ENCODE results near the gene XRCC6.
"Not testable (repeated sequence)": the region's sequence is repeated elsewhere in the genome, so short reads cannot be mapped to it uniquely, and the experiment has no call there.

Gene XRCC6

DNA sequence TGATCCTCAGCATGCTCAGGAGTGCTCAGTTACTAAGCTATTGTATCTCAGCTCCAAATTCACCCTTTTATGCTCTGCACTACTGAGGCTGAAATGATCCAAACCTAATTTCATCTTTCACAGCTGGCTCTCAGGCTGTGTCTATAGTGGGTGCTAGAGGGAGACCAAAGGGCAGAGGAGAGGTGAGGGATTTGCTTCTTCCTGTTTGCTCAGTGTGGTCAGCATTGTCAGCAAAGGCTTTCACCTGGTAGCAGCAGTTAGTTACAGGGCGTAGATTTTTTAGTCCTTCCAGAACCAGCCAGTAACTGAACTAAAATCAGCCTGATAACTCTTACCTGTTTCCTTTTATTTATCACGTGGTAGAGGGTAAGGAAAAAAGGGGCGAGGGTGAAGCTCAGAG lies 33.2 kb downstream of the XRCC6 start:
- DNase-seq = no peak

DNA sequence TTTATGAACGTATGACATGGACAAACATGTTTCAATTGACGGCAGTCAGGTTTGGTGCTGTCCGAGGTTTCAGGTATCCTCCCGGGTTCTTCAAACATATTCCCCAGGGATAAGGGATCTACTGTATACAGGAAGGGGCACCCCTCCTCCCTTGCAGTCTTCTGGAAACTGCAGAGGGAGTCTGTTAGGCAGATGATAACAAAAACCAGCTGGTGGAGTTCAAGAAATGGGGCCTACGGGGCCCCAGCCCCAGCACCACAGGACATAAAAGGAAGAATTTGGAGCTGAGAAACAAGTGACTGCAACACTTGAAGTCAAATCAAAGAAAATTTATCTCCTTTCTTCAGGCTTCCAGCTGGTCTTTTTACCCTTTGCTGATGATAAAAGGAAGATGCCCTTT lies 35.5 kb downstream of the XRCC6 start:
- no peak for DNase-seq

DNA sequence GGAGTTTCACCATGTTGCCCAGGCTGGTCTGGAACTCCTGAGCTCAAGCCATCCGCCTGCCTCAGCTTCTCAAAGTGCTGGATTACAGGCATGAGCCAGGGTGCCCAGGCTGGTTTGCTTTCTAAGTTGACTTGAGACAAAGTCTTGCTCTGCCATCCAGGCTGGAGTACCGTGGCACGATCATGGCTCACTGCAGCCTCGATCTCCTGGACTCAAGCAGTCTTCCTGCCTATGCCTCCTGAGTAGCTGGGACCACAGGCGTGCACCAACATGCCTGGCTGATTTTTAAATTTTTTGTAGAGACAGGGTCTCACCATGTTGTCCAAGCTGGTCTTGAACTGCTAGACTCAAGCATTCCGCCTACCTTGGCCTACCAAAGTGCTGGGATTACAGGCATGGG lies 36.6 kb downstream of the XRCC6 start:
- no peak for DNase-seq

DNA sequence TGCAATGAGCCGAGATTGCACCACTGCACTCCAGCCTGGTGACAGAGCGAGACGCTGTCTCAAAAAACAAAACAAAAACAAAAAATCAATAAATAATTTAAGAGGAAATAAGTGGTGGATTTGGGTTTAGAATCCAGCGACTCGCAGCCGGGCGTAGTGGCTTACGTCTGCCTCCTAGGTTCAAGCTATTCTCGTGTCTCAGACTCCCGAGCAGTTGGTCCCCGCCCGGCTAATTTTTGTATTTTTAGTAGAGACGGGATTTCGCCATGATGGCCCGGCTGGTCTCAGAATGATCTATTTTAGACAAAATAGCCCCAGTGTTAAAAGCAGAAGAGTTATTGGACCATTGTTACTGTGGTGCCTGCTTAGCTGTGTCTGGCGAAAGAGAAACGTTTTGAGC lies 37.8 kb downstream of the XRCC6 start:
- no peak for DNase-seq

DNA sequence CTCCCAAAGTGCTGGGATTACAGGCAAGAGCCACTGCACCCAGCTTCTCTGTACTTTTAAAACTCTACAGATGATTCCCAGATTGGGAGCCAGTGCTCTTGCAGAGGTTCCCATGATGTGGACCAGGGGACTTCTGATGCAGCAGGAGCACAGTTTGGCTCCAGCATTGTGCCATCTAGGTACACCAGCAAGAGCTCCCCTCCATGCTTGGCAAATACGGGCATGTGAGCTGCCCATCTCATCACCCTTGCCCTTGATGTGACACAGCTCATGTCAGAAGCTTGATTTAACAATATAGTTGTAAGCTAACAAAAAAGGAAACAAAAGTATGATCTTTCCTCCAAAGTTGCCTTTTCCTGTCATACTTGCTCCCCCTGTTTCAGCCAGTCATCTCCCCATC lies 38.8 kb downstream of the XRCC6 start:
- no peak for DNase-seq

DNA sequence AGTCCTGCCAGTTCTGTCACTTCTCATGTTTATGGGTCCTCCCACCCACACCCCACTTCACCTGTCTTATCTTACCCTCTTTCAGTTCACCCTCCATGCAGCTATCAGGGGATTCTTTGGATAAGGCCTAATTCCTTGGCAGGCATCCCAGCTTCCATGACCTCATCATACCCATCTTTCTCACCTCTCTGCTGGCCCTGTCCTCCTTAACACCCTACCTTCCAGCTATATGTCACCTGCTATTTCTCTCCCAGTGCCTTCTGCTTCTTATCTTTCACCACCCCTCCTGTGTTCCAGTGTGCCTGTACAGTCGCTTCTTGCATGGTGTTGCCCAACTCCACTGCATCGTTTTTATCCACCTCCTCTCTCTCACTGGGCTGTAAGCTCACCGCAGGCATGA lies 39.3 kb downstream of the XRCC6 start:
- no peak for DNase-seq

DNA sequence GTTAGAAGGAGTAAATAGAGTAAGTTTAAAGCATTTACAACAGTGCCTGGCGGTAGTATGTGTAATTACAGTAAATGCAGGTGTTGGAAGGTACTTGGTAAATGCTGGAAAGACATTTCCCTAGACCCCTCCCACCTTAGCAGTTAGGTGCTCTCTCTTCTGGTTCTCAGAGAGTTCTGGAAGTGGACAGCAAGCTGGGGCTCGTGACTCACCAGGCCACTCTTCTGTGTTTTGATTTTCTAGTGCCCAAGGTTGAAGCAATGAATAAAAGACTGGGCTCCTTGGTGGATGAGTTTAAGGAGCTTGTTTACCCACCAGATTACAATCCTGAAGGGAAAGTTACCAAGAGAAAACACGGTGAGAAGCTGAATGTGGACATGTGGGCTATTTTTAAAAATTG lies 40.0 kb downstream of the XRCC6 start:
- no peak for DNase-seq

DNA sequence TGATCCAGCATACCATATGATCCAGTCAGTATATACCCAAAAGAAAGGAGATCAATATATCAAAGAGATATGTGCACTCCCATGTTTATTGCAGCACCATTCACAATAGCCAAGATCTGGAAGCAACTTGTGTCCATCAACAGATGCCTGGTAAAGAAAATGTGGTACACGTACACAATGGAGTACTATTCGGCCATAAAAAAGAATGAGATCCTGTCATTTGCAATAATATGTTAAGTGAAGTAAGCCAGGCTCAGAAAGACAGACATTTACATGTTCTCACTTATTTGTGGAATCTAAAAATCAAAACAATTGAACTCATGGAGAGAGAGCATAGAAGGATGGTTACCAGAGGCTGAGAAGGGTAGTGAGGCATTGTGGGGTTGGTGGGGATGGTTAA lies 40.6 kb downstream of the XRCC6 start:
- DNase-seq = no peak

DNA sequence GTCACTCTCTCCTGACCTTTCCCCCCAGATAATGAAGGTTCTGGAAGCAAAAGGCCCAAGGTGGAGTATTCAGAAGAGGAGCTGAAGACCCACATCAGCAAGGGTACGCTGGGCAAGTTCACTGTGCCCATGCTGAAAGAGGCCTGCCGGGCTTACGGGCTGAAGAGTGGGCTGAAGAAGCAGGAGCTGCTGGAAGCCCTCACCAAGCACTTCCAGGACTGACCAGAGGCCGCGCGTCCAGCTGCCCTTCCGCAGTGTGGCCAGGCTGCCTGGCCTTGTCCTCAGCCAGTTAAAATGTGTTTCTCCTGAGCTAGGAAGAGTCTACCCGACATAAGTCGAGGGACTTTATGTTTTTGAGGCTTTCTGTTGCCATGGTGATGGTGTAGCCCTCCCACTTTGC lies 42.5 kb downstream of the XRCC6 start:
- DNase-seq = not testable (repeated sequence)

DNA sequence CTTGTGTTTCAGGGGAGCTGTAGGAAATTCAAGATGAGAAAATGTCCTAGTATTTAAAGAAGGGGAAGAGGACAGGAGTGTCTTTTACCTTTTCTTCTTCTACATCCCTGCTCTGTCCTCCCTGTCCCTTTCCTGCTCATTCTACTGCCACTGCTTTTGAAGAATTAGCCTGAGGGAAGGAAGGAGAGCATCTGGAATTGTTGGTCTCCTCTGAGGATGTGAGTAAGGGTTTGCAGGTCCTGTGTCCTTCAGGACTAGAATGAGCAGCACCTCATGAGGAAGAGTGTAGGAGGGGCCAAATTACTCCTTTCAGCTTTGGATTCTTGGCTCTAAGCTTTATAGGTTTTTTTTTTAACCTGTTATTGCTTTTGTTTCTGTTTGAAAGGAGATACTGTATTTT lies 43.4 kb downstream of the XRCC6 start:
- DNase-seq = no peak

DNA sequence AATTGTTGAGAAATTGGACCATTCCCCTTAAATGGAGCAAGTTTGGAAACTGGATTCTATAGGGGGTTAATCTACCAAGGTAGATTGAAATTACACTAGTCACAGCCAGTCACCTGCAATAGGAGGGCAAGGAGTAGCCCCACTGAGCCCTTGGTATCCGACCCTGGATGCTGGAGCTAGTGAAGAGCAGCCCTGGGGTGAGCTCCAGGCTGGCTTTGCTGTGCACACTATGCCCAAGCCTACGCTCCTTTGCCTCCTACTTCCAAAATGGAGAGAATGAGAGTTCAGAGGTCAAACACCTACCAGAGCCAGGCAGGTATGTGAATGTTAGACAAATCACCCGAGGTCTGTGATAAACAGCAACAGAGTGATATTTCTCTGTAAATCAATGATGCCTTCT lies 43.9 kb downstream of the XRCC6 start:
- no peak for DNase-seq

DNA sequence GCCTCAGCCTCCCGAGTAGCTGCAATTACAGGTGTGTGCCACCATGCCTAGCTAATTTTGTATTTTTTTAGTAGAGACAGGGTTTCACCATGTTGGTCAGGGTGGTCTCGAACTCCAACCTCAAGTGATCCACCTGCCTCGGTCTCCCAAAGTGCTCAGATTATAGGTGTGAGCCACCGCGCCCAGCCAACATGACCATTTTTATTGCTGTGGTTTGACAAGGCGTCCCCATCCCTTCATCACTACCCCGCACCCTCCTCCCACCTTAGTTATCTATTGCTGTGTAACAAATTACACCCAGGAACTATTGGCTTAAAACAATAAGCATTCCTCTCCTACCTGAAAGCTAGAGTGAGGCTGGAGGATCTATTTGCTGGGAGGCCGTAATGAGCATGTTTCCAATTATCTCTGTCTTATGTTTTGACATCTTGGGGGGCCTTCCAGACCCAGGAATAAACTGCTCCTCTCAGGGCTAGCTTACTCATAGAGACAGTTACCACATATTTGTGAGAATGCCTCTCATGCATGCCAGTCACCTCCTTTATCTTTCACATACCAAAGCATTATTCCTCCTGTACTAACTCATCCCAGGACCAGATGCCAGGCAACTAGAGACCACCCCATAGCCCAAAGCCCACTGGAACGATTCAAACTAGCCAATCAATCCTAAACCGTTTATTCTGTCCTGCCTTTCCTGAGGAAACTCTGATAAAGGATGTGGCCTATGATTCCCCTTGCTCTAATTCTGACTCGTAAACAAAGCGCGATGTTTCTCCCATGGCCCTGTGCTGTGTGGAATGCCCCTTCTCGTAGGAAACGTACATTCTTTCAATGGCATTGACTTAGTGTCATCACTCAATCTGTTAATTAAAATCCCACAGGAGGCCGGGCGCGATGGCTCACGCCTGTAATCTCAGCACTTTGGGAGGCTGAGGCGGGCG lies 48.1 kb downstream of the XRCC6 start:
- no peak for DNase-seq

DNA sequence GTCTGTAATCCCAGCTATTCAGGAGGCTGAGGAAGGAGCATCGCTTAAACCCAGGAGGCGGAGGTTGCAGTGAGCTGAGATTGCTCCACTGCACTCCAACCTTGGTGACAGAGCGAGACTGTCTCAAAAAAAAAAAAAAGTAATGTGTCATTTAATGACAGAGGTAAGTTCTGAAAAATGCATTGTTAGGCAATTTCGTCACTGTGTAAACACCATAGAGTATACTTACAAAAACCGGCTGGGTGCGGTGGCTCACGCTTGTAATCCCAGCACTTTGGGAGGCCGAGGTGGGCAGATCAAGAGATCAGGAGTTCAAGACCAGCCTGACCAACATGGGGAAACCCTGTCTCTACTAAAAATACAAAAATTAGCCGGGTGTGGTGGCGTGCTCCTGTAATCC lies 51.0 kb downstream of the XRCC6 start:
- DNase-seq = not testable (repeated sequence)

DNA sequence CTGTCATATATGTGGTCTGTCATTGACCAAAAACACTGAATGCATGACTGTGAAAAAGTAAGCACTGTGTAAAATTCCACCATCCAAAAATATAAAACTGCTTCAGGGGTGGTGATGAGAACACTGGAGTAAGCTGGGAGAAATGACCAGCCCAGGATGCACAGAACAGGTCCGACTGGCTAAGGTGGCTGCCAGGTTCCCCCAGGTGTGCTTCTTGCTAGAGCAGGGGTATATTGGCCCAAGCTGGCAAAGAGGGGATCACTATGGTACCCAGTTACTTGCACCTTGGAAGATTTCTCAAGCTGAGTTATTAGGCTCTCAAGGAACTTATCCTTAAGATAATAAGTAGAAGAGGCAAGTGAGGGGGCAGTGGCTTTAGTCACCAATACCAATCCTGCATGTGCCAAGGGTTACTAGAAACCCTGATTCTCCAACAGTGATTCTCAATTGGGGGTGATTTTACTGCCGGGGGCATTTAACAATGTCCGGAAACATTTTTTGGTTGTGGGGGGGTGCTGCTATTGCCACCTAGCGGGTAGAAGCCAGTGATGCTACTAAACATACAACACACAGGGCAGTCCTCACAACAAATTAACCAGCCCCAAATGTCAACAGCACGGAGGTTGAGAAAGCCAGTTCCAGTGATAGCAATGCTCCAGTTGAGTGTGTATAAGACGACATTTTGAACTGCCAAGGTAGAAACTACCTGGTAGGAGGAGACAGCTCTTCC lies 51.9 kb downstream of the XRCC6 start:
- DNase-seq = no peak

DNA sequence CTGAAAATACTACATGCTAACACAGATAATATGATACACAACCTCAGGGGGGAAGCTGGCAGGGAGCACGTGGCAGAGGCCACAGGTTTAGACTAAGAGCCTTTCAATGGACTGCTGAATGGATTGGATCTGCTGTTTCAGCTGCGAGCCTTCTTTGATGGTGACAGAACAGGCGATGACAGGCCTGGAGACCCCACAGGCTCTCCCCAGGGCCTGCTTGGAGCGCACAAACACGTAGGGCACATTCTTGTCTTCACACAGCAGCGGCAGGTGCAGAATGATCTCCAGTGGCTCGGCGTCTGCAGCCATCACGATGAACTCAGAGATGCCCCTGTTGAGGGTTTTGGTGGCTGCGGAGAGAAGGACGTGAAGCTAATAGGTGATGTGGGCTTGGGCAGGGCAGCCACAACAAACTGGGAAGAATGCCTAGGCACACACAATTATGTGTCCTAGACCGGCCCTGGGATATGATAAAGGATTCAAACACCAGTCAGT lies 53.8 kb downstream of the XRCC6 start:
- no peak for DNase-seq

DNA sequence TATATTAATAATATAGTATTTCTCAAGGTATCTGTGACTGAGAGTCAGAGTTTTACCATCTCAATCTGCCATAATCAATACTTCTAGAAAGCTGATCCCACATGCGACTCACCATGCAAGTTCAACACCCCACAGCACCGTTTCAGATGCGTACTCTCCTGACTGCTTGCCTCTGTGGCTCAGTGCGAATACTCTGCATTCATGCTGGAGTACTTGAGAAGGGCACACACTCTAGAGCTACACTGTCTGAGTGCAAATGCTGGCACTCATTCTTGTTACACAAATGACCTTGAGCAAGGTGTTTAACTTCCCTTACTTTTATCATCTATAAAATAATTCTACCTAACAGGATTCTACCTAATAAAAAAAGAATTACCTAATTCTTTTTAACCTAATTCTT lies 55.0 kb downstream of the XRCC6 start:
- no peak for DNase-seq

DNA sequence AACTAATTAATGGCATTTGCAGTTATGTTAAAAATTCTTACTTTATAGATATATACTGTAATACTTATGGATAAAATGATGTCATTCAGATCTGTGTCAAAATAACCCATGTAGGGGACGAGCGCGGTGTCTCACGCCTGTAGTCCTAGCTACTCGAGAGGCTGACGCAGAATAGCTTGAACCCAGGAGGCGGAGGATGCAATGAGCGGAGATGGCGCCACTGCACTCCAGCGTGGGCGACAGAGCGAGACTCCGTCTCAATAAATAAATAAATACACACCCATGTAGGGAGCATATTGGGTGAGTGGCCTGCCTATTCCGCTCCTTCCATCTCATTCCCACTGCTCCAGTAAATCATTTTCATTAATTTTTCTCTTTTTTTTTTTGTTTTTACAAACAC lies 60.5 kb downstream of the XRCC6 start:
- no peak for DNase-seq

DNA sequence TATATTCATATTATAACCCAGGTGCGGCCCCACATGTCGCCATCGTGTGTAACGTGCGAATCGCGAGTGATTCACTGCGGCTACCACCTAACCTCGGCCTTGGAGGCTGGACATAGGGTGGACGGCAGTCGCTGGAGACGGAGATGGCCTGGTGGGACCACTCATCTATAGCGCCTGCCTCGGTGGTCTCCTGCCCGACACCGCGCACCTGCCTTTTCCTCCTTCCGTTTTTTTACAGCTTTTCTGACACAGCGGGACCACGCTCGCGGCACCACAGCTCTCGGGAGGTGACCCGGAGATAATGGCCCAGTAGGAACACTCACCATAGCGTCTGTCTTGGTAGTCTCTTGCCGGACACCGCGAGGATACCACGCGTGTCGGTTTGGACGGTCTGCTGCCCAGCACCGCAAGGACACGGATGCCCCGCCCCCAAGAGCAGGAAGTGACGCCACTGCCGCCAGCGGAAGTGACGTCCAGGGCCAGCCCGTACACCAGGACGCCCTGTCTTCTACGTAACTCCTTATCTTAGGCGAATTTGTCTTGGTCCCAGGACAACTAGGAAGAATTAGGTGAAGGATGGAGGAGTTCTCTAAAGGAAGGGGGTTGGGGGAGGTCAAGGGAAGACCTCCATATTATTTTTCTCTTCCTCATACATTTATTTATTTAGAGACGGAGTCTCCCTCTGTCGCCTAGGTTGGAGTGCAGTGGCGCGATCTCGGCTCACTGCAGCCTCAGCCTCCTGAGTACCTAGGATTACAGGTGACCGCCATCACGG lies 61.1 kb downstream of the XRCC6 start:
- DNase-seq = peak; percentile 58 to 78 (median 68)

DNA sequence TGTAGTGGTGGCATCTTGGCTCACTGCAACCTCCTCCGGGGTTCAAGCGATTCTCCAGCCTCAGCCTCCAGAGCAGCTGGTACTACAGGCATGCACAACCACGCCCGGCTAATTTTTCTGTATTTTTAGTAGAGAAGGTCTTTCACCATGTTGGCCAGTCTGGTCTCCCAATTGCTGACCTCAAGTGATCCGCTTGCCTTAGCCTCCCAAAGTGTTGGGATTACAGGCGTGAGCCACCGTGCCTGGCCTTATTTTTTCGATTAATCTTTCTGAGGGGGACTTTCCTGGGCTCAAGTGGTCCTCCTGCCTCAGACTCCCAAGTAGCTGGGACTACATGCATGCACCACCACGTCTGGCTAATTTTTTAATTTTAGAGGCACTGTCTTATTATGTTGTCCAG lies 62.0 kb downstream of the XRCC6 start:
- DNase-seq = no peak

DNA sequence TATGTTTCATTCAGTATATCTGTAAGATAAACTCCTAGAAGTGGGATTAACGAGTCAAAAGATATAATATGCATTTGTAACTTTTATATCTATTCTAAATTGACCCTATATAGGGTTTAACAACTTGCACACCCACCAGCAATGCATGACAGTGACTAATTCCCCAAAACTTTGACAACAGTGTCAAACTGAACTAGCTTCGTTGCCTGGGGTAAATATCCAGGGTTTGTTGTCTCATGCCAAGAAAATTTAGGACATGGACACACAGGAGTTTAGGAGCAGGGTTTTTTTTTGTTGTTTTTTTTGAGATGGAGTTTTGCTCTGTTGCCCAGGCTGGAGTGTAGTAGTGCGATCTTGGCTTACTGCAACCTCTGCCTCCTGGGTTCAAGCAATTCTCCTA lies 62.5 kb downstream of the XRCC6 start:
- DNase-seq = no peak

DNA sequence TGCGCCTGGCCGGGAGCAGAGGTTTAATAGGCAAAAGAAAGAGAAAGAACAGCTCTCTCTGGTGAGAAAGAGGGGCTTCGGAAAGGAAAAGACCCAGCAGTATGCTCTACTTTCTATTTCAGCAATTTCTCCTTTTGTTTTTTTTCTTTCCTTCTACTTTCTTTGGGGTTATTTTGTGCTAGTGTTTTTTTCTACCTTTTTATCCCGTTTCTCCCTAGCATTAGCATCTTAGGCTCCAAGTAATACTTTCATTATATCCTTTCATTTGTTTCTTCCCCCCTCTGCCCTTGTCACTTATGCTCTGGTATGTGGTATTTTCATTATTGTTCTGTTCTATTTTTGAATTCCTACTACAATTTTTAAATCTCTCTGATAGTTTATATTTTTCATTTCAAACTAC lies 63.1 kb downstream of the XRCC6 start:
- DNase-seq = no peak

DNA sequence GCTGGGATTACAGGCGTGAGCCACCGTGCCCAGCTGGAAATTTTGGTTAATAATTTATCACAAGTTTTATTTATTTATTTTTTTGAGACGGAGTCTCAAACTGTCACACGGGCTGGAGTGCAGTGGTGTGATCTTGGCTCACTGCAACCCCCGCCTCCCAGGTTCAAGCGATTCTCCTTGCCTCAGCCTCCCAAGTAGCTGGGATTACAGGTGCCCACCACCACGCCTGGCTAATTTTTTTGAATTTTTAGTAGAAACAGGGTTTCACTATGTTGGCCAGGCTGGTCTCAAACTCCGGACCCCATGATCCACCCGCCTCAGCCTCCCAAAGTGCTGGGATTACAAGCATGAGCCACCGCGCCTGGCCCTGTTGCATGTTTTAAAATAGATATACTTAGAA lies 65.8 kb downstream of the XRCC6 start:
- not testable (repeated sequence) for DNase-seq

DNA sequence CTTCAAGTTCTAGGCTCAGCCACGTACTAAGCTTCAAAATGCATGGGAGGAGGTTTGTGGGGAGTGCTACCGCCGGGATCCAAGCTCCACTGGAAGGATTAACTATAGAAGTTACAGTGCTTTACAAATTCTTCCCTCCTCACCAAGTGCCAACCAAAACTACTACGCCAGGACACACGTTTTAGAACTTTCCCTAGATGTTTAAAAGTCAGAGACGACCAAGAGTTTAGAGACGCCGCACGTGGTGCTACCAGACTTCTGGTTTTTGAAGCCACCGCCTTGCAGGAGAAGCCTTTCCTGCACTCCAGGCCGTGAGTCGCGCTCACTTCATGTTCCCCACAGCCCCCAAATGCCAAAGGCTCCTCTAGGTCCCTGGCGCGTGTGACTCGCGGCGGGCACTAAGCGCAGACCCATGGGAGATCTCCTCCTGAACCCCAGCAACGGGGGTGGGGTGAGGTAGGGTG lies 66.8 kb downstream of the XRCC6 start:
- peak in 1 of 4 experiments; percentile 12 for DNase-seq
